Measurements from ENCODE around the gene KLF18. TPM values are rescaled to one million over a fixed set of nuclear protein-coding genes. Genes with fewer than 3 reads are reported as not detected.

The KLF18 gene
- total RNA-seq, 2 donors from 2014 or later = not detected

GRCh38 chr1:44138239-44138638 lies 3.2 kb downstream of the KLF18 start:
- Histone ChIP-seq H3K27ac (no peak overlapping the region), H3K36me3 (no peaks in the 10 kb centered on the region), H3K27me3 (replicated peaks; ENCODE audit: insufficient read depth) (no peaks in the 10 kb centered on the region), H3K9me3 (no peaks in the 10 kb centered on the region), H3K4me3 (no peak overlapping the region), H3K4me1 (ENCODE audit: control insufficient read depth in 1 of 2, low read depth in 2 of 2) (no peaks in the 10 kb centered on the region)
- ATAC-seq (ENCODE audit: insufficient number of reproducible peaks, low FRiP score, low read depth) = no peak
- no peak for DNase-seq (ENCODE audit: low spot score)
- no peak for TF ChIP-seq CTCF (IDR thresholded peaks at IDR 0.05)

GRCh38 chr1:44135886-44136285 lies 5.5 kb downstream of the KLF18 start:
- Histone ChIP-seq H3K27me3 (replicated peaks; ENCODE audit: insufficient read depth) (no peaks in the 10 kb centered on the region), H3K4me1 (ENCODE audit: control insufficient read depth in 1 of 2, low read depth in 2 of 2) (peaks cover 0 to 3% of the 10 kb centered on the region in 2 donors), H3K9me3 (no peaks in the 10 kb centered on the region), H3K4me3 (no peak overlapping the region), H3K36me3 (no peaks in the 10 kb centered on the region), H3K27ac (no peak overlapping the region)
- no peak for TF ChIP-seq CTCF (IDR thresholded peaks at IDR 0.05)
- ATAC-seq (ENCODE audit: insufficient number of reproducible peaks, low FRiP score, low read depth) = no peak
- no peak for DNase-seq (ENCODE audit: low spot score)

- H3K27ac ChIP-seq = no peak overlapping the region
- H3K27me3 ChIP-seq (replicated peaks; ENCODE audit: insufficient read depth) = no peaks in the 10 kb centered on the region
- H3K4me1 ChIP-seq (ENCODE audit: control insufficient read depth in 1 of 2, low read depth in 2 of 2) = peaks cover 0 to 6% of the 10 kb centered on the region in 2 donors
- H3K36me3 ChIP-seq = no peaks in the 10 kb centered on the region
- H3K4me3 ChIP-seq = no peak overlapping the region
- DNase-seq (ENCODE audit: low spot score) = no peak
- no peak for TF ChIP-seq CTCF (IDR thresholded peaks at IDR 0.05)
- H3K9me3 ChIP-seq = no peaks in the 10 kb centered on the region
- ATAC-seq (ENCODE audit: insufficient number of reproducible peaks, low FRiP score, low read depth) = no peak
These were observed 7.1 kb downstream of the KLF18 start for GRCh38 chr1:44134071-44134920.

GRCh38 chr1:44131411-44131810 lies 10.0 kb downstream of the KLF18 start:
- Histone ChIP-seq H3K27ac (peak overlapping the region; percentile 25 to 43), H3K27me3 (replicated peaks; ENCODE audit: insufficient read depth) (no peaks in the 10 kb centered on the region), H3K9me3 (no peaks in the 10 kb centered on the region), H3K4me3 (no peak overlapping the region), H3K4me1 (ENCODE audit: control insufficient read depth in 1 of 2, low read depth in 2 of 2) (peaks cover 0 to 6% of the 10 kb centered on the region in 2 donors), H3K36me3 (no peaks in the 10 kb centered on the region)
- peak; percentile 93 for ATAC-seq (ENCODE audit: insufficient number of reproducible peaks, low FRiP score, low read depth)
- TF ChIP-seq CTCF (IDR thresholded peaks at IDR 0.05) = no peak
- DNase-seq (ENCODE audit: low spot score) = peak; percentile 22

GRCh38 chr1:44129616-44130500 lies 11.6 kb downstream of the KLF18 start:
- ATAC-seq (ENCODE audit: insufficient number of reproducible peaks, low FRiP score, low read depth) (no peak), DNase-seq (ENCODE audit: low spot score) (no peak)
- Histone ChIP-seq H3K27me3 (replicated peaks; ENCODE audit: insufficient read depth) (no peaks in the 10 kb centered on the region), H3K4me3 (no peak overlapping the region), H3K27ac (no peak overlapping the region), H3K4me1 (ENCODE audit: control insufficient read depth in 1 of 2, low read depth in 2 of 2) (peaks cover 0 to 6% of the 10 kb centered on the region in 2 donors), H3K9me3 (no peaks in the 10 kb centered on the region), H3K36me3 (no peaks in the 10 kb centered on the region)
- TF ChIP-seq CTCF (IDR thresholded peaks at IDR 0.05) = no peak
